ELR (cell line): Measurements from ENCODE around the gene LAD1.
A peak's percentile ranks its signal among the peaks of the same experiment; 100 is the strongest.

Experiments used
- DNase-seq: peaks from one replicate; pipeline ENCODE4 v3.0.0-alpha.2; 2015; ENCODE audit warnings: low read depth

Gene LAD1

GRCh38 chr1:201346987-201347386 lies 52.1 kb downstream of the LAD1 start:
- no peak for DNase-seq

GRCh38 chr1:201346337-201346939 lies 52.7 kb downstream of the LAD1 start:
- peak; percentile 74 for DNase-seq

GRCh38 chr1:201345081-201345355 lies 54.1 kb downstream of the LAD1 start:
- no peak for DNase-seq

GRCh38 chr1:201344206-201345080 lies 54.7 kb downstream of the LAD1 start:
- DNase-seq = no peak

- DNase-seq = no peak
Observed at GRCh38 chr1:201341377-201341776, 57.7 kb downstream of the LAD1 start.

GRCh38 chr1:201336711-201337450 lies 62.2 kb downstream of the LAD1 start:
- no peak for DNase-seq

- DNase-seq = no peak
Observed at GRCh38 chr1:201335901-201336300, 63.2 kb downstream of the LAD1 start.

- no peak for DNase-seq
Observed at GRCh38 chr1:201335174-201335870, 63.8 kb downstream of the LAD1 start.

GRCh38 chr1:201334325-201335173 lies 64.6 kb downstream of the LAD1 start:
- peak; percentile 24 for DNase-seq

GRCh38 chr1:201332616-201333335 lies 66.3 kb downstream of the LAD1 start:
- DNase-seq = no peak

- no peak for DNase-seq
Observed at GRCh38 chr1:201332021-201332420, 67.1 kb downstream of the LAD1 start.

- no peak for DNase-seq
Observed at GRCh38 chr1:201331166-201331565, 68.0 kb downstream of the LAD1 start.
